H1 (cell line): ENCODE results near the gene SBF1. TPM values are rescaled to one million over a fixed set of nuclear protein-coding genes. Genes with fewer than 3 reads are reported as not detected.

Source experiments
- CTCF ChIA-PET: fragments of 300-600 bp; sonication (Branson Sonifier 250); formaldehyde crosslinking; loops from one replicate; lab custom pipeline; 2021; ENCODE audit not compliant: partially characterized antibody; lab: Charles Lee
- POLR2A ChIA-PET: fragments of 300-600 bp; sonication (Branson Sonifier 250); formaldehyde crosslinking; loops from one replicate; lab custom pipeline; 2021; ENCODE audit warnings: inconsistent platforms; ENCODE audit not compliant: partially characterized antibody; lab: Charles Lee
- DNase-seq, 2 experiments: peaks; one replicate each; pipeline versions ENCODE4 v3.0.0 to v3.0.0-alpha.2; 2010 to 2022; ENCODE audit warnings: low spot score in 2 of 2, low read depth in 1 of 2, mixed read lengths in 1 of 2
- FAIRE-seq: peaks from 2 replicates; lab custom pipeline; 2011; peaks lifted over from hg19 to GRCh38; lab: Jason Lieb, UNC
- H2AFZ ChIP-seq: 2 replicates; pipeline ENCODE4 v1.8.1; 2012; ENCODE audit warnings: low read length, inconsistent platforms
- H2AK5ac ChIP-seq: 2 replicates; pipeline ENCODE4 v1.6.1; 2013; ENCODE audit warnings: low read depth, low read length
- H2BK120ac ChIP-seq: replicated peaks from 2 replicates; pipeline ENCODE3; 2013; ENCODE audit warnings: low read depth, low read length, inconsistent platforms
- H2BK12ac ChIP-seq: 2 replicates; pipeline ENCODE4 v1.6.1; 2013; ENCODE audit warnings: low read depth, low read length
- H2BK15ac ChIP-seq: 2 replicates; pipeline ENCODE4 v1.6.1; 2013; ENCODE audit warnings: low read length
- H2BK20ac ChIP-seq: 2 replicates; pipeline ENCODE4 v1.6.1; 2013; ENCODE audit warnings: low read length
- H2BK5ac ChIP-seq: 2 replicates; pipeline ENCODE4 v1.6.1; 2013; ENCODE audit warnings: low read depth, low read length
- H3K14ac ChIP-seq: 2 replicates; pipeline ENCODE4 v1.6.1; 2013; ENCODE audit warnings: inconsistent platforms; ENCODE audit not compliant: insufficient read length
- H3K18ac ChIP-seq: 2 replicates; pipeline ENCODE4 v1.6.1; 2013; ENCODE audit warnings: low read length; ENCODE audit errors: extremely low read depth
- H3K23ac ChIP-seq: 2 replicates; pipeline ENCODE4 v1.6.1; 2013; ENCODE audit warnings: inconsistent platforms; ENCODE audit not compliant: insufficient read length
- H3K23me2 ChIP-seq: 2 replicates; pipeline ENCODE4 v1.6.1; 2013; ENCODE audit warnings: low read depth, low read length
- H3K27ac ChIP-seq: 2 replicates; pipeline ENCODE4 v1.6.1; 2011; ENCODE audit warnings: low read depth, low read length, inconsistent platforms
- H3K27me3 ChIP-seq, 4 experiments: replicated peaks in 1 of 4; 1 replicate in 1 of 4; 2 replicates in 3 of 4; pipeline versions ENCODE4 v1.6.1 to v1.8.1; 2011 to 2013; ENCODE audit warnings: low read length in 3 of 4, mild to moderate bottlenecking in 3 of 4, inconsistent platforms in 2 of 4, mixed read lengths in 2 of 4, moderate library complexity in 1 of 4; ENCODE audit not compliant: control insufficient read depth in 3 of 4, insufficient read depth in 3 of 4; ENCODE audit errors: extremely low read depth in 1 of 4
- H3K36me3 ChIP-seq, 4 experiments: 2 replicates each; pipeline versions ENCODE4 v1.6.1 to v1.8.1; 2011 to 2013; ENCODE audit warnings: mild to moderate bottlenecking in 4 of 4, low read length in 3 of 4, moderate library complexity in 2 of 4, control low read depth in 1 of 4, inconsistent platforms in 1 of 4; ENCODE audit not compliant: insufficient read depth in 4 of 4, control insufficient read depth in 2 of 4
- H3K4ac ChIP-seq: replicated peaks from 2 replicates; pipeline ENCODE3; 2013; ENCODE audit warnings: low read length, low read depth, mixed read lengths, inconsistent platforms; ENCODE audit not compliant: insufficient read length
- H3K4me1 ChIP-seq, 4 experiments: replicated peaks in 1 of 4; 1 replicate in 1 of 4; 2 replicates in 3 of 4; pipeline versions ENCODE4 v1.6.1 to v1.8.1; 2011 to 2013; ENCODE audit warnings: low read length in 3 of 4, inconsistent platforms in 2 of 4, mixed read lengths in 1 of 4; ENCODE audit not compliant: insufficient read depth in 4 of 4, control insufficient read depth in 3 of 4
- H3K4me2 ChIP-seq, 2 experiments: 2 replicates each; pipeline versions ENCODE4 v1.6.1 to v1.8.1; 2011 to 2013; ENCODE audit warnings: low read depth in 2 of 2, low read length in 2 of 2, control low read depth in 1 of 2, inconsistent platforms in 1 of 2, mild to moderate bottlenecking in 1 of 2; ENCODE audit not compliant: insufficient read depth in 1 of 2
- H3K4me3 ChIP-seq, 4 experiments: fragments of 200-600, 300-600 bp in 1 of 4; sonication (generic), shearing (Covaris generic), sonication (Bioruptor Twin) in 1 of 4; 2 replicates each; pipeline versions ENCODE4 v1.5.1 to v1.8.1; 2011 to 2016; ENCODE audit warnings: low read length in 4 of 4, low read depth in 3 of 4, control low read depth in 2 of 4, inconsistent platforms in 2 of 4, mild to moderate bottlenecking in 2 of 4, mixed read lengths in 1 of 4, moderate library complexity in 1 of 4; ENCODE audit not compliant: insufficient read depth in 2 of 4; ENCODE audit errors: extremely low read depth in 1 of 4
- H3K56ac ChIP-seq: replicated peaks from 2 replicates; pipeline ENCODE3; 2013; ENCODE audit warnings: low read depth, mild to moderate bottlenecking, mixed read lengths, low read length, inconsistent platforms; ENCODE audit not compliant: insufficient read length
- H3K79me1 ChIP-seq: 2 replicates; pipeline ENCODE4 v1.6.1; 2013; ENCODE audit warnings: low read depth, low read length, control low read depth
- H3K79me2 ChIP-seq, 2 experiments: 2 replicates each; pipeline versions ENCODE4 v1.6.1 to v1.8.1; 2012 to 2013; ENCODE audit warnings: low read length in 2 of 2, mild to moderate bottlenecking in 2 of 2, inconsistent platforms in 1 of 2; ENCODE audit not compliant: insufficient read depth in 2 of 2, control insufficient read depth in 1 of 2
- H3K9ac ChIP-seq, 4 experiments: replicated peaks in 1 of 4; 1 replicate in 1 of 4; 2 replicates in 3 of 4; pipeline versions ENCODE4 v1.6.1 to v1.8.1; 2011 to 2013; ENCODE audit warnings: low read depth in 3 of 4, low read length in 3 of 4, control low read depth in 2 of 4, mild to moderate bottlenecking in 2 of 4, moderate library complexity in 2 of 4, inconsistent platforms in 1 of 4; ENCODE audit errors: extremely low read depth in 1 of 4
- H3K9me3 ChIP-seq, 2 experiments: 2 replicates each; pipeline versions ENCODE4 v1.6.1 to v1.8.1; 2012 to 2013; ENCODE audit warnings: mild to moderate bottlenecking in 2 of 2, moderate library complexity in 2 of 2, control low read depth in 1 of 2, inconsistent platforms in 1 of 2, low read depth in 1 of 2, low read length in 1 of 2, mixed read lengths in 1 of 2; ENCODE audit not compliant: insufficient read depth in 2 of 2
- H4K20me1 ChIP-seq, 2 experiments: replicated peaks in 1 of 2; 2 replicates each; pipeline versions ENCODE3 to v1.8.1; 2011 to 2013; ENCODE audit warnings: inconsistent platforms in 2 of 2, low read length in 2 of 2, mild to moderate bottlenecking in 1 of 2; ENCODE audit not compliant: insufficient read depth in 2 of 2, control insufficient read depth in 1 of 2
- H4K5ac ChIP-seq: 2 replicates; pipeline ENCODE4 v1.6.1; 2013; ENCODE audit warnings: low read length, low read depth, mixed read lengths, inconsistent platforms; ENCODE audit not compliant: insufficient read length
- H4K8ac ChIP-seq: 2 replicates; pipeline ENCODE4 v1.8.0; 2013; ENCODE audit warnings: mild to moderate bottlenecking, moderate library complexity, low read length, inconsistent platforms; ENCODE audit not compliant: insufficient read depth; ENCODE audit errors: extremely low read depth
- H4K91ac ChIP-seq: replicated peaks from 2 replicates; pipeline ENCODE3; 2013; ENCODE audit warnings: low read length, mixed read lengths, inconsistent platforms; ENCODE audit not compliant: insufficient read length
- CBX8 ChIP-seq: fragments of 300-800, 300-1000 bp; sonication (generic); IDR thresholded peaks from 2 replicates; pipeline ENCODE4 v1.7.1; 2016; ENCODE audit warnings: low read depth, low read length, borderline replicate concordance
- CREB1 ChIP-seq: IDR thresholded peaks from 2 replicates; pipeline ENCODE4 v1.6.1; 2012; ENCODE audit warnings: inconsistent platforms
- E2F6 ChIP-seq: IDR thresholded peaks from 2 replicates; pipeline ENCODE4 v1.6.1; 2012; ENCODE audit warnings: inconsistent platforms
- JUN ChIP-seq: IDR thresholded peaks from 2 replicates; pipeline ENCODE4 v1.6.1; 2011; ENCODE audit warnings: low read depth, mild to moderate bottlenecking, improper control_type of control experiment, low read length
- JUND ChIP-seq: IDR thresholded peaks from 2 replicates; pipeline ENCODE4 v1.6.1; 2011; ENCODE audit warnings: mild to moderate bottlenecking, improper control_type of control experiment, low read length
- MAFK ChIP-seq: IDR thresholded peaks from 2 replicates; pipeline ENCODE4 v1.6.1; 2012; ENCODE audit warnings: low read depth, mild to moderate bottlenecking, improper control_type of control experiment, low read length
- RBBP5 ChIP-seq: IDR thresholded peaks from 2 replicates; pipeline ENCODE4 v1.7.1; 2012; ENCODE audit warnings: low read depth, mild to moderate bottlenecking, inconsistent platforms, low read length, moderate library complexity, borderline replicate concordance
- SRF ChIP-seq: IDR thresholded peaks from 2 replicates; pipeline ENCODE4 v1.6.1; 2011; ENCODE audit warnings: mild to moderate bottlenecking, low read depth, low read length, moderate library complexity
- WGBS, 2 experiments: shearing (Covaris generic) in 1 of 2; methylation state at CpG; one replicate each; pipeline versions ENCODE4 v1.1.6 to v1.1.7; 2013 to 2015; ENCODE audit warnings: low lambda C conversion rate in 2 of 2, mixed read lengths in 2 of 2, inconsistent platforms in 1 of 2, low coverage in 1 of 2, missing lambda C conversion rate in 1 of 2; ENCODE audit not compliant: insufficient replicate concordance in 2 of 2, insufficient coverage in 1 of 2, insufficient read length in 1 of 2; ENCODE audit errors: extremely low coverage in 1 of 2, missing lambda C conversion rate in 1 of 2; 5-methylcytosine and 5-hydroxymethylcytosine counted together
- polyA plus RNA-seq, 7 experiments: library from polyadenylated mRNA; depleted of rRNA in 3 of 7; stranded (reverse) in 5 of 7; unstranded in 2 of 7; fragments of >200 nt in 5 of 7; fragments of 200-250 nt in 2 of 7; gene quantifications; 1 replicate in 5 of 7; 2 replicates in 1 of 7; 4 replicates in 1 of 7; pipeline versions ENCODE4 v1.2.1 to v1.2.3, GENCODE V29; 2011 to 2013; ENCODE audit warnings: missing spikeins in 2 of 7, mixed read lengths in 2 of 7
- total RNA-seq: library from RNA; stranded (reverse); fragmentation: NEBNext Ultra II Directional; extraction: Animal tissue kit (Norgen Biotek cat#: 25700); gene quantifications from 2 replicates; pipeline ENCODE4 v1.2.1, GENCODE V29; 2021

SBF1 gene
- total and polyA plus RNA-seq, 2 of the 8 experiments (the other 6 are each of a cell fraction or from before 2014, with no cell fraction given): 29.1 to 71.5 TPM

- ChIA-PET CTCF (interaction anchor here (0.6 to 1.2 kb wide), 4 partner anchors 9 to 103 kb away, joined by 3 to 6 read pairs (median 3); no protein-coding TSS in a partner anchor), POLR2A (interaction anchor here (1.0 to 1.2 kb wide), 2 partner anchors 12 to 13 kb away, joined by 3 read pairs; no protein-coding TSS in a partner anchor)
- no peak overlapping the region for H3K4me3 ChIP-seq
- no peak overlapping the region for H4K91ac ChIP-seq
- no peak overlapping the region for H3K4me2 ChIP-seq
- no peak overlapping the region for H3K56ac ChIP-seq
- DNase-seq (no peak), FAIRE-seq (no peak)
- WGBS, 2 experiments: 96% methylated on average over 16 of the region's 17 CpGs; no CpG with 5 or more reads in 1 of the 2 experiments
- no peaks in the 10 kb centered on the region; a peak in 1 of 7 replicates for H3K27me3 ChIP-seq
- H2AFZ ChIP-seq: no peak overlapping the region
- no peak overlapping the region for H2BK12ac ChIP-seq
- H3K27ac ChIP-seq: no peak overlapping the region
- no peaks in the 10 kb centered on the region for H3K4me1 ChIP-seq
- H3K36me3 ChIP-seq: peaks cover 20 to 78% (median 42%) of the 10 kb centered on the region in 4 experiments
- H2BK20ac ChIP-seq: no peak overlapping the region
- H3K23me2 ChIP-seq: no peaks in the 10 kb centered on the region; the same call in 1 of the 2 replicates
- H2AK5ac ChIP-seq: no peak overlapping the region
- no peaks in the 10 kb centered on the region for H3K79me2 ChIP-seq
- H3K18ac ChIP-seq: no peak overlapping the region
- no peak overlapping the region for H4K5ac ChIP-seq
- H2BK120ac ChIP-seq: no peak overlapping the region
- peaks cover 15 to 23% of the 10 kb centered on the region in 2 experiments for H4K20me1 ChIP-seq
- no peak overlapping the region for H3K4ac ChIP-seq
- TF ChIP-seq JUN (no peak), CREB1 (no peak), CBX8 (no peak), JUND (no peak), E2F6 (no peak), MAFK (no peak), RBBP5 (no peak), SRF (no peak)
- H3K9me3 ChIP-seq: no peaks in the 10 kb centered on the region
- H4K8ac ChIP-seq: no peak overlapping the region
- no peaks in the 10 kb centered on the region for H3K79me1 ChIP-seq
- no peak overlapping the region for H3K9ac ChIP-seq
- no peak overlapping the region for H3K23ac ChIP-seq
- H2BK5ac ChIP-seq: no peak overlapping the region
- H3K14ac ChIP-seq: no peak overlapping the region
- no peak overlapping the region for H2BK15ac ChIP-seq
Observed at GRCh38 chr22:50460938-50461337, 13.9 kb downstream of the SBF1 start.
